GM13977 (cell line): ENCODE measurements around the gene HBA1.

Source experiments
- DNase-seq: peaks from one replicate; pipeline ENCODE4 v3.0.0; 2012; ENCODE audit warnings: low spot score
- CTCF ChIP-seq: IDR thresholded peaks from 2 replicates; pipeline ENCODE4 v1.5.1; 2012; ENCODE audit warnings: mild to moderate bottlenecking, control low read depth; ENCODE audit not compliant: insufficient read depth; ENCODE audit errors: extremely low read depth, missing control alignments
- in situ Hi-C: fragments of 300-500 bp; cut with MboI; formaldehyde crosslinking; loops from one replicate; pipeline ENCODE4 v1.12.0; 2022; ENCODE audit warnings: low sequenced_read_pairs, low pct_unique_long_range_greater_than_20kb, mixed read lengths, inconsistent platforms; ENCODE audit not compliant: unreplicated experiment

HBA1 gene

GRCh38 chr16:140175-140857 lies 36.2 kb upstream of the HBA1 start:
- TF ChIP-seq CTCF, result no peak
- in situ Hi-C loops, result no loop called here
- DNase-seq, result no peak

GRCh38 chr16:142405-142967 lies 34.0 kb upstream of the HBA1 start:
- in situ Hi-C loops, result no loop called here
- DNase-seq, result no peak
- no peak for TF ChIP-seq CTCF

GRCh38 chr16:143047-143446 lies 33.4 kb upstream of the HBA1 start:
- in situ Hi-C loops, result no loop called here
- DNase-seq, result no peak
- TF ChIP-seq CTCF, result no peak

GRCh38 chr16:143456-143855 lies 33.0 kb upstream of the HBA1 start:
- no peak for DNase-seq
- TF ChIP-seq CTCF, result no peak
- in situ Hi-C loops, result no loop called here

GRCh38 chr16:144797-145252 lies 31.7 kb upstream of the HBA1 start:
- TF ChIP-seq CTCF, result no peak
- no peak for DNase-seq
- in situ Hi-C loops, result no loop called here

GRCh38 chr16:146646-147045 lies 29.8 kb upstream of the HBA1 start:
- TF ChIP-seq CTCF, result no peak
- in situ Hi-C loops, result no loop called here
- DNase-seq, result no peak
